ENCODE measurements around the gene C1R.

The C1R gene

GRCh38 chr12:7092229-7092985, at the start of gene C1R:
Gene C1R, minus strand, starts transcription at chr12:7092445. Its CDS starts 57 bp downstream, at chr12:7092388.
- Histone ChIP-seq H3K4me1 (ENCODE audit: control insufficient read depth, insufficient read depth, low read length) (peaks cover 31% of the 10 kb centered on the region), H3K27ac (ENCODE audit: low read depth, low read length) (no peak within 1 kb of the TSS), H3K9me3 (ENCODE audit: control insufficient read depth, insufficient read depth, low read depth, low read length) (no peaks in the 10 kb centered on the region), H3K36me3 (ENCODE audit: control insufficient read depth, insufficient read depth, low read length) (no peaks in the 10 kb centered on the region), H3K9ac (ENCODE audit: low read length) (peak within 1 kb of the TSS; percentile 12), H3K27me3 (ENCODE audit: control insufficient read depth, insufficient read depth, low read length) (no peaks in the 10 kb centered on the region), H3K4me3 (ENCODE audit: low read depth, low read length) (peak within 1 kb of the TSS; percentile 47)

GRCh38 chr12:7141351-7142005, 49.2 kb upstream of the C1R start:
- Histone ChIP-seq H3K9ac (ENCODE audit: low read length) (no peak overlapping the region), H3K4me1 (ENCODE audit: control insufficient read depth, insufficient read depth, low read length) (peaks cover 2% of the 10 kb centered on the region; the same call in 1 of the 2 replicates), H3K36me3 (ENCODE audit: control insufficient read depth, insufficient read depth, low read length) (peaks cover 17% of the 10 kb centered on the region), H3K9me3 (ENCODE audit: control insufficient read depth, insufficient read depth, low read depth, low read length) (no peaks in the 10 kb centered on the region), H3K4me3 (ENCODE audit: low read depth, low read length) (no peak overlapping the region), H3K27ac (ENCODE audit: low read depth, low read length) (no peak overlapping the region), H3K27me3 (ENCODE audit: control insufficient read depth, insufficient read depth, low read length) (no peaks in the 10 kb centered on the region)

GRCh38 chr12:7139200-7139599, 47.0 kb upstream of the C1R start:
- Histone ChIP-seq H3K36me3 (ENCODE audit: control insufficient read depth, insufficient read depth, low read length) (peaks cover 36% of the 10 kb centered on the region), H3K27ac (ENCODE audit: low read depth, low read length) (no peak overlapping the region), H3K27me3 (ENCODE audit: control insufficient read depth, insufficient read depth, low read length) (no peaks in the 10 kb centered on the region), H3K4me3 (ENCODE audit: low read depth, low read length) (no peak overlapping the region), H3K9ac (ENCODE audit: low read length) (no peak overlapping the region), H3K9me3 (ENCODE audit: control insufficient read depth, insufficient read depth, low read depth, low read length) (no peaks in the 10 kb centered on the region), H3K4me1 (ENCODE audit: control insufficient read depth, insufficient read depth, low read length) (no peaks in the 10 kb centered on the region)

GRCh38 chr12:7137908-7138307, 45.7 kb upstream of the C1R start:
- Histone ChIP-seq H3K36me3 (ENCODE audit: control insufficient read depth, insufficient read depth, low read length) (peaks cover 40% of the 10 kb centered on the region), H3K27me3 (ENCODE audit: control insufficient read depth, insufficient read depth, low read length) (no peaks in the 10 kb centered on the region), H3K27ac (ENCODE audit: low read depth, low read length) (no peak overlapping the region), H3K4me3 (ENCODE audit: low read depth, low read length) (no peak overlapping the region), H3K4me1 (ENCODE audit: control insufficient read depth, insufficient read depth, low read length) (no peaks in the 10 kb centered on the region), H3K9me3 (ENCODE audit: control insufficient read depth, insufficient read depth, low read depth, low read length) (no peaks in the 10 kb centered on the region), H3K9ac (ENCODE audit: low read length) (no peak overlapping the region)

GRCh38 chr12:7136676-7137075, 44.4 kb upstream of the C1R start:
- Histone ChIP-seq H3K36me3 (ENCODE audit: control insufficient read depth, insufficient read depth, low read length) (peaks cover 40% of the 10 kb centered on the region), H3K27me3 (ENCODE audit: control insufficient read depth, insufficient read depth, low read length) (peaks cover 5% of the 10 kb centered on the region; the same call in 1 of the 2 replicates), H3K27ac (ENCODE audit: low read depth, low read length) (no peak overlapping the region), H3K4me3 (ENCODE audit: low read depth, low read length) (no peak overlapping the region), H3K4me1 (ENCODE audit: control insufficient read depth, insufficient read depth, low read length) (peaks cover 3% of the 10 kb centered on the region; the same call in 1 of the 2 replicates), H3K9me3 (ENCODE audit: control insufficient read depth, insufficient read depth, low read depth, low read length) (no peaks in the 10 kb centered on the region), H3K9ac (ENCODE audit: low read length) (no peak overlapping the region)

GRCh38 chr12:7136071-7136470, 43.8 kb upstream of the C1R start:
- H3K9me3 ChIP-seq (ENCODE audit: control insufficient read depth, insufficient read depth, low read depth, low read length) = no peaks in the 10 kb centered on the region
- H3K4me1 ChIP-seq (ENCODE audit: control insufficient read depth, insufficient read depth, low read length) = peaks cover 6% of the 10 kb centered on the region; the same call in 1 of the 2 replicates
- H3K27me3 ChIP-seq (ENCODE audit: control insufficient read depth, insufficient read depth, low read length) = peaks cover 10% of the 10 kb centered on the region; the same call in 1 of the 2 replicates
- peaks cover 40% of the 10 kb centered on the region for H3K36me3 ChIP-seq (ENCODE audit: control insufficient read depth, insufficient read depth, low read length)
- H3K9ac ChIP-seq (ENCODE audit: low read length) = no peak overlapping the region
- H3K27ac ChIP-seq (ENCODE audit: low read depth, low read length) = no peak overlapping the region
- H3K4me3 ChIP-seq (ENCODE audit: low read depth, low read length) = no peak overlapping the region

- peaks cover 40% of the 10 kb centered on the region for H3K36me3 ChIP-seq (ENCODE audit: control insufficient read depth, insufficient read depth, low read length)
Observed at GRCh38 chr12:7134396-7135166, 42.3 kb upstream of the C1R start.

GRCh38 chr12:7131502-7131866, 39.2 kb upstream of the C1R start:
- Histone ChIP-seq H3K4me1 (ENCODE audit: control insufficient read depth, insufficient read depth, low read length) (peaks cover 23% of the 10 kb centered on the region), H3K9ac (ENCODE audit: low read length) (no peak overlapping the region), H3K36me3 (ENCODE audit: control insufficient read depth, insufficient read depth, low read length) (peaks cover 31% of the 10 kb centered on the region), H3K9me3 (ENCODE audit: control insufficient read depth, insufficient read depth, low read depth, low read length) (no peaks in the 10 kb centered on the region), H3K4me3 (ENCODE audit: low read depth, low read length) (peak overlapping the region; percentile 88), H3K27ac (ENCODE audit: low read depth, low read length) (no peak overlapping the region), H3K27me3 (ENCODE audit: control insufficient read depth, insufficient read depth, low read length) (peaks cover 35% of the 10 kb centered on the region)

More at GRCh38 chr12:7134396-7135166, 42.3 kb upstream of the C1R start:
- H3K9ac ChIP-seq (ENCODE audit: low read length) = no peak overlapping the region
- H3K27me3 ChIP-seq (ENCODE audit: control insufficient read depth, insufficient read depth, low read length) = peaks cover 16% of the 10 kb centered on the region; the same call in 1 of the 2 replicates
- H3K4me3 ChIP-seq (ENCODE audit: low read depth, low read length) = no peak overlapping the region
- H3K4me1 ChIP-seq (ENCODE audit: control insufficient read depth, insufficient read depth, low read length) = peaks cover 6% of the 10 kb centered on the region; the same call in 1 of the 2 replicates
- H3K27ac ChIP-seq (ENCODE audit: low read depth, low read length) = no peak overlapping the region
- no peaks in the 10 kb centered on the region for H3K9me3 ChIP-seq (ENCODE audit: control insufficient read depth, insufficient read depth, low read depth, low read length)

- Histone ChIP-seq H3K27me3 (ENCODE audit: control insufficient read depth, insufficient read depth, low read length) (peaks cover 35% of the 10 kb centered on the region), H3K4me1 (ENCODE audit: control insufficient read depth, insufficient read depth, low read length) (peaks cover 23% of the 10 kb centered on the region), H3K4me3 (ENCODE audit: low read depth, low read length) (peak overlapping the region; percentile 88), H3K36me3 (ENCODE audit: control insufficient read depth, insufficient read depth, low read length) (peaks cover 25% of the 10 kb centered on the region; the same call in 1 of the 2 replicates), H3K9me3 (ENCODE audit: control insufficient read depth, insufficient read depth, low read depth, low read length) (no peaks in the 10 kb centered on the region), H3K27ac (ENCODE audit: low read depth, low read length) (no peak overlapping the region), H3K9ac (ENCODE audit: low read length) (peak overlapping the region; percentile 64)
Observed at GRCh38 chr12:7130701-7131501, 38.7 kb upstream of the C1R start.

Data from HUES6 (cell line).